BLaER1 treated with 17β-estradiol and CSF1 and Interleukin-3, amounts not matched to agents 10 nM and 100 nM (cell line): ENCODE measurements around the gene SNRPD3.
"Not testable (repeated sequence)": the region's sequence is repeated elsewhere in the genome, so short reads cannot be mapped to it uniquely, and the experiment has no call there.

ENCODE experiments used
- H3K27ac ChIP-seq, 11 experiments: shearing (Covaris generic); formaldehyde crosslinking; 2 replicates each; pipeline ENCODE4 v1.8.1; 2022
- H3K27me3 ChIP-seq, 11 experiments: shearing (Covaris generic); formaldehyde crosslinking; 2 replicates each; pipeline ENCODE4 v1.8.1; 2022
- H3K36me3 ChIP-seq, 11 experiments: shearing (Covaris generic); formaldehyde crosslinking; 2 replicates each; pipeline ENCODE4 v1.8.1; 2022
- H3K4me1 ChIP-seq, 10 experiments: shearing (Covaris generic); formaldehyde crosslinking; 2 replicates each; pipeline ENCODE4 v1.8.1; 2022
- H3K4me2 ChIP-seq, 11 experiments: shearing (Covaris generic); formaldehyde crosslinking; 2 replicates each; pipeline ENCODE4 v1.8.1; 2022
- H3K4me3 ChIP-seq, 10 experiments: shearing (Covaris generic); formaldehyde crosslinking; 2 replicates each; pipeline ENCODE4 v1.8.1; 2022
- H3K9ac ChIP-seq, 11 experiments: shearing (Covaris generic); formaldehyde crosslinking; 2 replicates each; pipeline ENCODE4 v1.8.1; 2022
- H3K9me3 ChIP-seq, 11 experiments: shearing (Covaris generic); formaldehyde crosslinking; replicated peaks in 1 of 11; 2 replicates each; pipeline ENCODE4 v1.8.1; 2022
- H4K20me1 ChIP-seq, 11 experiments: shearing (Covaris generic); formaldehyde crosslinking; 2 replicates each; pipeline ENCODE4 v1.8.1; 2022
- Cebpa-rat ChIP-seq, 11 experiments: shearing (Covaris generic); IDR thresholded peaks; 2 replicates each; pipeline ENCODE4 v1.8.1; 2022

SNRPD3 gene

GRCh38 chr22:24523873-24524272, 31.9 kb upstream of the SNRPD3 start:
- Histone ChIP-seq H3K27me3 (no peaks in the 10 kb centered on the region), H3K9me3 (no peaks in the 10 kb centered on the region), H4K20me1 (no peaks in the 10 kb centered on the region), H3K36me3 (peaks cover 0 to 25% (median 0%) of the 10 kb centered on the region in 11 experiments; a peak in 3 of 22 replicates), H3K4me2 (peak overlapping the region in 9 of 11 experiments; percentile 17 to 96 (median 46); a peak in 12 of 22 replicates), H3K4me1 (peaks cover 41 to 69% (median 53%) of the 10 kb centered on the region in 10 experiments), H3K27ac (peak overlapping the region in 8 of 11 experiments; percentile 19 to 69 (median 42); a peak in 13 of 22 replicates), H3K9ac (peak overlapping the region in 9 of 11 experiments; percentile 5 to 59 (median 45); a peak in 12 of 22 replicates), H3K4me3 (no peak overlapping the region)
- no peak for TF ChIP-seq Cebpa-rat (IDR thresholded peaks at IDR 0.05)

DNA sequence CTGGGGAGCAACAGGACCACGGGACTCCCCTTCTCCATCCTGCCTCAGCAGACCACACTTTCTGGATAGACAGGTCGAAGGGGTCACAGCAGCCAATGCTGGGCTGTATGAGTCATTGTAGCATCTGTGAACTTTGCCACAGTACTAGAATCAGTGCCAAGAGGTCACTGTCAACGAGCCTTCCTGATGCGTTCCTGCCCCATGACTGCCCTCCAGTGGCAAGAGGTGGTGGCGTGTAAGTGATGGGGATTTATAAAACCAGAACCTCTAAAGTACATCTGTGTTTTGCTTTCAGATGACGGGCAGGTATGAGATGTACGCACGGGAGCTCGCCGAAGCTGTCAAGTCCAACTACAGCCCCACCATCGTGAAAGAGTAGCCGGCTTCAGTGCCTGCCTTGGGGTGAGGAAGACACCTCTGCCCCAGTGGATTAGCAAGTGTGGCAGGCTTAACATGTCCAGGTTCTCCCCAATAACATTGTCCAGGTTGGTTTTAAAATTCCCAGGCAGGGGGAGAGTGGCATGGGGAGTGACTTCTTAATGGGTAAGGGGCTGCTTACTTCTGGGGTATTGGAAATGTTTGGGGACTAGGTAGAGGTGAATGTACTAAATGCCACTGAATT, 30.3 kb upstream of the SNRPD3 start:
- Histone ChIP-seq H3K4me2 (peak overlapping the region in 6 of 11 experiments; percentile 26 to 51 (median 38); a peak in 8 of 22 replicates), H3K9me3 (no peaks in the 10 kb centered on the region), H3K27me3 (no peaks in the 10 kb centered on the region), H4K20me1 (no peaks in the 10 kb centered on the region), H3K27ac (peak overlapping the region in 3 of 11 experiments; percentile 2 to 36 (median 23); a peak in 2 of 22 replicates), H3K4me3 (no peak overlapping the region), H3K9ac (0 out of 22 replicates have a peak overlapping the region, but pooled peaks of 3 of the 11 experiments have one; percentile 4 to 19 (median 17)), H3K4me1 (peaks cover 24 to 53% (median 37%) of the 10 kb centered on the region in 10 experiments), H3K36me3 (peaks cover 0 to 25% (median 0%) of the 10 kb centered on the region in 11 experiments; a peak in 3 of 22 replicates)
- TF ChIP-seq Cebpa-rat (IDR thresholded peaks at IDR 0.05), result no peak

GRCh38 chr22:24526191-24526590, 29.6 kb upstream of the SNRPD3 start:
- Histone ChIP-seq H3K27ac (0 out of 22 replicates have a peak overlapping the region, but pooled peaks of 1 of the 11 experiments have one; percentile 2), H3K27me3 (no peaks in the 10 kb centered on the region), H3K9me3 (no peaks in the 10 kb centered on the region), H3K9ac (0 out of 22 replicates have a peak overlapping the region, but pooled peaks of 2 of the 11 experiments have one; percentile 4 to 19), H3K4me1 (peaks cover 20 to 46% (median 30%) of the 10 kb centered on the region in 10 experiments), H3K36me3 (peaks cover 0 to 25% (median 0%) of the 10 kb centered on the region in 11 experiments; a peak in 3 of 22 replicates), H4K20me1 (no peaks in the 10 kb centered on the region), H3K4me2 (no peak overlapping the region), H3K4me3 (no peak overlapping the region)
- no peak for TF ChIP-seq Cebpa-rat (IDR thresholded peaks at IDR 0.05)

DNA sequence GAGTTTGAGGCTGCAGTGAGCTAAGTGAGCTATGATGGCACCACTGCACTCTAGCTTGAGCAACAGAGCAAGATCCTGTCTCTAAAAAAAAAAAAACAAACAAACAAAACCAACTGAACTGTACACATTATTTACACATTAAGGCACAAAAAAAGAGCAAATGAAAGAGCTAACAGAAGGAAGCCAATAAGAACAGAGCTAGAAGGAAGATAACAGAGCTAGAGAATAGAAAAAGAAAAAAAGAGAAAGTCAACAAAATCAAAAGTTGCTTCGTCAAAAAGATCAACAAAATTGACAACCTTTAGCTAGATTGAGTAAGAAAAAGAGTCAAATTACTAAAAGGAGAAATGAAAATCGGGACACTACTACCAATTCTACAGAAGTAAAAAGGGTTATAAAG, 25.9 kb upstream of the SNRPD3 start:
- Histone ChIP-seq H3K4me1 (peaks cover 0 to 9% (median 2%) of the 10 kb centered on the region in 10 experiments; a peak in 9 of 20 replicates), H3K4me2 (no peak overlapping the region), H3K4me3 (no peak overlapping the region), H3K27me3 (no peaks in the 10 kb centered on the region), H3K9ac (no peak overlapping the region), H3K9me3 (no peaks in the 10 kb centered on the region), H3K27ac (no peak overlapping the region), H3K36me3 (peaks cover 0 to 26% (median 0%) of the 10 kb centered on the region in 11 experiments; a peak in 3 of 22 replicates), H4K20me1 (no peaks in the 10 kb centered on the region)
- TF ChIP-seq Cebpa-rat (IDR thresholded peaks at IDR 0.05), result no peak

DNA sequence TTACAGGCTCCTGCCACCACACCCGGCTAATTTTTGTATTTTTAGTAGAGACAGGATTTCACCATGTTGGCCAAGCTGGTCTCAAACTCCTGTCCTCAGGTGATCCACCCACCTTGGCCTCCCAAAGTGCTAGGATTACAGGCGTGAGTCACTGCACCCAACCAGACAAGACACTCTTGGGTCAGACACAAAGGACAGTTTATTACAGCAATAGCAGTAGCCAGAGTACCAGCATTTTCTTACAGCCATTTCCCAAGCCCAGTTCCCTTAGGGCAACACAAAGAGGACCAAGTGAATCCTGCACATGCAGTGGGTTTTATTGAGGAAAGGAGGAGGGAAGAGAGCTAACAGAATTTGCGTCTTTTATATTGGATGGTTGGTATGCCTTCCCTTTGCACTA, 24.8 kb upstream of the SNRPD3 start:
- not testable (repeated sequence) for H3K4me2 ChIP-seq, H4K20me1 ChIP-seq, H3K9ac ChIP-seq, H3K9me3 ChIP-seq, H3K4me3 ChIP-seq, H3K27ac ChIP-seq, H3K4me1 ChIP-seq, H3K27me3 ChIP-seq
- peaks cover 0 to 24% (median 0%) of the 10 kb centered on the region in 11 experiments; a peak in 3 of 22 replicates for H3K36me3 ChIP-seq

DNA sequence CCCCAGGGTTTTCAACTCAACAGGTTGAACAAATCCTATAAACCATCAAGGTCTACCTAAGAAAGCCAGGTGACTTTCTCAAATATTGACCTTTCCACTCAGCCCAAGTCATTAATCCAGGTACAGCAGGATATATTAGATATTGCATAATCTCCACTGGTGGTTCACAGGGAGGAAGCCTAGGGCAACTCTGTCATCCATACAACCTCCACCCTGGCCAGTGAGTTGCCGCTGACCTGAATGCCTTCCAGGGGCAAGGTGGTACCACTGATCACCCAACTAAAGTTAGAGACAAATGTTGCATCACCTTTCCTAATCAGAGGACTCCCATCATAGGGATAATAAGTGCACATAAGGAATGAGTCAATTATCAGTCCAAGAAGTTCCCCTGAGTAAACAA, 23.7 kb upstream of the SNRPD3 start:
- Histone ChIP-seq H3K36me3 (peaks cover 0 to 33% (median 0%) of the 10 kb centered on the region in 11 experiments; a peak in 6 of 22 replicates), H3K4me3 (no peak overlapping the region), H4K20me1 (no peaks in the 10 kb centered on the region), H3K9ac (no peak overlapping the region), H3K4me2 (no peak overlapping the region), H3K27ac (no peak overlapping the region), H3K9me3 (no peaks in the 10 kb centered on the region), H3K4me1 (no peaks in the 10 kb centered on the region), H3K27me3 (no peaks in the 10 kb centered on the region)
- TF ChIP-seq Cebpa-rat (IDR thresholded peaks at IDR 0.05), result peak in 1 of 11 experiments; percentile 54; a peak in 2 of 22 replicates

DNA sequence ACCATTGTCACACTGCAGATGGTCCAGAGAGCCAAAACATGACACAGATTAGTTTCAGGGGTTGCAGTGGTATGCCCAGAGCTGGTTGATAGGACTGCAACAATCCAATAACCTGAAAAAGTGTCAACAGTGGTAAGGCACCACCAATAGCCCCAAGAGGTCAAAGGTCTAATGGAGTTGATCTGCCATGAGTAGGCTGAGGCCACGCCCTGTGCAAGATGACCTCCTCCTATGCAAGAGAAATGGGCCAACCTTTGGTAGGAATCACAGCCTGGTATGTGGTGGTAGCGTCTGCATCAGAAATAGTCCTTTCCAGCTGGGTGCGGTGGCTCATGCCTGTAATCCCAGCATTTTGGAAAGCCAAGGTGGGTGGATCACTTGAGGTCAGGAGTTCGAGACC, 20.5 kb upstream of the SNRPD3 start:
- H3K36me3 ChIP-seq, result peaks cover 9 to 48% (median 21%) of the 10 kb centered on the region in 11 experiments
- H3K4me3 ChIP-seq, result no peak overlapping the region
- peaks cover 0 to 7% (median under 1%) of the 10 kb centered on the region in 11 experiments; a peak in 9 of 22 replicates for H4K20me1 ChIP-seq
- peaks cover 0 to 18% (median 8%) of the 10 kb centered on the region in 10 experiments; a peak in 11 of 20 replicates for H3K4me1 ChIP-seq
- H3K9me3 ChIP-seq, result no peaks in the 10 kb centered on the region
- no peak overlapping the region for H3K9ac ChIP-seq
- H3K27me3 ChIP-seq, result no peaks in the 10 kb centered on the region
- no peak overlapping the region for H3K4me2 ChIP-seq
- TF ChIP-seq Cebpa-rat (IDR thresholded peaks at IDR 0.05), result no peak
- no peak overlapping the region for H3K27ac ChIP-seq

DNA sequence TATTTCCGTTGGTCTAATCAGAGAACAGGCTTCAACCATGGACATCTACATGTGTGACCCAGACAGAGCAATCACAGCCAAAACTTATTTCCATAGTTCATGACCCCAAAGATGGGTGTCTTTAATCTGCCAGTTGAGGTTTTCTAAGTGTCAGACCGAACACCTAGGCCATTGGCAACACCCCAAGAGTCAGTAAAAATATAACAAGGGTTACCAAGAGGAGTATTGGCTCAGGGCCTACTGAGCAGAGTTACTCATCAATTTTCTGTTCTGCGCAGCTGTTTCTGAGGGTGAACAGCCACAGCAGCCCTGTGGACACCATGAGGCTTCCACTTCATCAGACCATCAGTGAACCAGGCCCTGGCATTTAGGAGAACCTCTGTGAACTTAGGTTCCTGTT, 19.7 kb upstream of the SNRPD3 start:
- Histone ChIP-seq H3K4me2 (no peak overlapping the region), H3K4me3 (no peak overlapping the region), H3K9ac (no peak overlapping the region), H3K27me3 (no peaks in the 10 kb centered on the region), H3K27ac (no peak overlapping the region), H3K9me3 (no peaks in the 10 kb centered on the region), H3K36me3 (peaks cover 16 to 56% (median 28%) of the 10 kb centered on the region in 11 experiments), H4K20me1 (peaks cover 0 to 14% (median 8%) of the 10 kb centered on the region in 11 experiments; a peak in 11 of 22 replicates), H3K4me1 (peaks cover 0 to 25% (median 11%) of the 10 kb centered on the region in 10 experiments; a peak in 15 of 20 replicates)
- TF ChIP-seq Cebpa-rat (IDR thresholded peaks at IDR 0.05), result no peak

DNA sequence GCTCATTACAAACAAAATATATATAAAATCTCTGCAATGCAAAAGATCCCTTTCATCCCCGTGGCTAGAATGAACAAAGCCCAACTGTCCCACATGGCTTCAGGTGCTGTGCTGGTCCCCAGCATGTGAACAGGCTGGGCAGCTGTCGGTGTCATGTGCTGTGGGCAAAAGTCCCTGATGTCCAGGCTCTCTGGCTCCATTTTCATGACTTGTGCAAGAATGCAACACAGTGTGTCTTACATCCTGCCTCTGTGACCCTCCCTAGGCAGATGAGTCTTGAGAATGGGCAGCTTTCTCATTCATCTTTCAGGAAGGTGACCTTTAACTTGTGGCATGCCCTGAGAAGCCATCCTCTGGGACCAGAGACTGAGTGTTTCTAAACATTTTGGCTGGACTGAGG, 15.3 kb upstream of the SNRPD3 start:
- no peak overlapping the region for H3K4me3 ChIP-seq
- peaks cover 20 to 53% (median 31%) of the 10 kb centered on the region in 10 experiments; a peak in 19 of 20 replicates for H3K4me1 ChIP-seq
- no peaks in the 10 kb centered on the region for H3K27me3 ChIP-seq
- peak overlapping the region in 3 of 11 experiments; percentile 68 to 74 (median 73); a peak in 4 of 22 replicates for H3K27ac ChIP-seq
- peaks cover 4 to 55% (median 23%) of the 10 kb centered on the region in 11 experiments; a peak in 15 of 22 replicates for H4K20me1 ChIP-seq
- H3K9me3 ChIP-seq, result no peaks in the 10 kb centered on the region
- H3K4me2 ChIP-seq, result peak overlapping the region in 3 of 11 experiments; percentile 82 to 91 (median 90); a peak in 4 of 22 replicates
- H3K9ac ChIP-seq, result no peak overlapping the region
- TF ChIP-seq Cebpa-rat (IDR thresholded peaks at IDR 0.05), result no peak
- peaks cover 60 to 99% (median 72%) of the 10 kb centered on the region in 11 experiments for H3K36me3 ChIP-seq
